IPS DF 4.7 (cell line): Measurements from ENCODE around the gene GDI1.

Experiments used
- DNase-seq: peaks from one replicate; pipeline ENCODE4 v3.0.0-alpha.2; 2013; ENCODE audit warnings: low spot score; ENCODE audit errors: extremely low read depth

GDI1 gene

GRCh38 chrX:154478728-154479622, 42.0 kb downstream of the GDI1 start, which contains the start of gene LAGE3:
TSS of gene LAGE3 (minus strand) at chrX:154479281. CDS start at chrX:154478915, 366 bp downstream.
- no peak for DNase-seq

GRCh38 chrX:154481195-154481594, 44.2 kb downstream of the GDI1 start:
- no peak for DNase-seq

GRCh38 chrX:154481911-154482601, 45.1 kb downstream of the GDI1 start:
- no peak for DNase-seq

GRCh38 chrX:154482786-154483185, 45.8 kb downstream of the GDI1 start:
- no peak for DNase-seq

GRCh38 chrX:154483325-154483724, 46.4 kb downstream of the GDI1 start:
- no peak for DNase-seq

GRCh38 chrX:154484255-154485149, 47.5 kb downstream of the GDI1 start:
- no peak for DNase-seq

- DNase-seq, result no peak
These were observed 48.4 kb downstream of the GDI1 start for GRCh38 chrX:154485150-154486051.

- no peak for DNase-seq
These were observed 49.1 kb downstream of the GDI1 start for GRCh38 chrX:154486052-154486395.

GRCh38 chrX:154486396-154487207, 49.6 kb downstream of the GDI1 start, which contains the start of gene UBL4A:
TSS of gene UBL4A (minus strand) at chrX:154486615. CDS start at chrX:154486584, 31 bp downstream.
- no peak for DNase-seq

GRCh38 chrX:154487518-154488290, 50.8 kb downstream of the GDI1 start:
- DNase-seq, result no peak

- DNase-seq, result no peak
These were observed 51.6 kb downstream of the GDI1 start for GRCh38 chrX:154488336-154489075.

- DNase-seq, result no peak
These were observed 52.2 kb downstream of the GDI1 start for GRCh38 chrX:154489182-154489581.

GRCh38 chrX:154490021-154490413, 53.1 kb downstream of the GDI1 start:
- no peak for DNase-seq

GRCh38 chrX:154490414-154491083, 53.6 kb downstream of the GDI1 start, which contains the start of gene SLC10A3:
TSS of gene SLC10A3 (minus strand) at chrX:154490629. CDS start at chrX:154488940, 1,689 bp downstream.
- DNase-seq, result peak; percentile 66
